ENCODE measurements around the gene TIGD3.

TIGD3 gene, protein sequence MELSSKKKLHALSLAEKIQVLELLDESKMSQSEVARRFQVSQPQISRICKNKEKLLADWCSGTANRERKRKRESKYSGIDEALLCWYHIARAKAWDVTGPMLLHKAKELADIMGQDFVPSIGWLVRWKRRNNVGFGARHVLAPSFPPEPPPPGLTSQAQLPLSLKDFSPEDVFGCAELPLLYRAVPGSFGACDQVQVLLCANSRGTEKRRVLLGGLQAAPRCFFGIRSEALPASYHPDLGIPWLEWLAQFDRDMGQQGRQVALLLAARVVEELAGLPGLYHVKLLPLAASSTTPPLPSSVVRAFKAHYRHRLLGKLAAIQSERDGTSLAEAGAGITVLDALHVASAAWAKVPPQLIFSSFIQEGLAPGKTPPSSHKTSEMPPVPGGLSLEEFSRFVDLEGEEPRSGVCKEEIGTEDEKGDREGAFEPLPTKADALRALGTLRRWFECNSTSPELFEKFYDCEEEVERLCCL

DNA sequence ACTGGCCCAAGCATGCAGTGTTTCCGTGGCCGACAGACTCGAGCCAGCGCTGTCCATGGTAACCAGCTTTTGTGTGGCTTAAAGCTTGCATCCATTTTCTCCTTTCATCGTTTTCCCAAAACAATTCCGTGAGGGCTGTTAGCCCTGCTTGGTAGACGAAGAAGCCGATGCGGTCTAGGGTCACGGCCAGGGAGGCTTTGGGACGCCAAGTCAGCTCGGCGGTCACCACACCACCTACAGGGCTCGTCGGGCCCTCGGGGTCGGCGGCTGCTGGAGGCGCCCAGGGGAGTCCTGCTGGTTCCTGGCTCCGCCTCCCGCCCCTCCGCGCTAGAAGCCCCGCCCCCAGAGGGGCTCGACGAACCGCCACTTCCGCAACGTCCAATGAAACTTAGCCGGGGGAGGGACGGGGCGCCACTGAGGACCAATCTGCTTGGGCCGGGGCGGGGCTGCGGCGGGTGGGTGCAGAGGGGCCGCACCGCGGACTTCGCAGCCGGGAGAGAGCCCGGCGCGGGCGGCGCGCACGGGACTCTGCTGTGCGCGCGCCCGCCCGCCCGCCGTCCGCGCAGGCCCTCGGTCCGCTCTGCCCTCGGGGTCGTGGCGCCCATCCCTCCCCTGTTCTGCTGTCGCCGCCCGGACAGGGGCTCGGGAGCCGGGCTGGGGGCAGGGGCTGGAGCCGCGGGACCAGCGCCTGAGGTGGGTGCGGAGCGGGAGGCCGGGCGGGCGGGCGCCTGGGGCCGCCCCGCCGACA lies at the start of gene TIGD3:
TIGD3 (plus strand) TSS at position 487 of the 748 bp plus-strand sequence. CDS start 1,058 bp downstream, outside the sequence.
- DNase-seq (ENCODE audit: low read depth in 1 of 2, low spot score in 1 of 2), result peak; percentile 91 to 96

DNA sequence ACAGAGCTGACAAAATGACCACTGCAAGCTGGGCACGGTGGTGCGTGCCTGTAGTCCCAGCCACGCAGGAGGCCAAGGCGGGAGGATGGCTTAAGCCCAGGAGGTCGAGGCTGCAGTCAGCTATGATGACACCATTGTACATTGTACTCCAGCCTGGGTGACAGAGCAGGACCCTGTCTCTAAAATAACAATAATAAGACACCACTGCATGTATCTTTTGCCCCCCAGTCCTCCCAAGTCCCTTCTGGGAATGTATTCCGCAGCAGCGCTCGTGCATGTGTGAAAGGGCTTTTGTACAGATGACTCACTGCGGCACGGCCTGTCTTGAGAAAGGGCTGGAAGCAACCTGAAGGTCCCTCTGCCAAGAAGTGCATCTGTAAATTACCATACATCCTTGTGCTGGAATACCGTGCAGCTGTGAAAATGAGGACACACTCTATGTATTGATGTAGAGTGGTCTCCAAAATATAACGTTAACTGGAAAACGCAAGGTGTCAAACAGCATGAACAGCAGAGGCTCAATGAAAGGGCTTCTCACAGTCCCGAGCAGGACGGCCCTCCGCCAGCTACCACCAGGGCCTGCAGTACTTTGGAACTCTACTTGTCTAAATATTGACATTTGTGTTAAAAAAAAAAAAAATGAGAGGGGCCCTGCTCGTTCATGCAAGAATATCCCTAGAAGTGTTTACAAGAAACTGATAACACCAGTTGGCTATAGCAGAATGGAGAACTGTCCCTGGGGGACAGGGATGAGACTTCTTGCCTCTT lies 48.9 kb upstream of the TIGD3 start:
- no peak for DNase-seq (ENCODE audit: low read depth in 1 of 2, low spot score in 1 of 2)

DNA sequence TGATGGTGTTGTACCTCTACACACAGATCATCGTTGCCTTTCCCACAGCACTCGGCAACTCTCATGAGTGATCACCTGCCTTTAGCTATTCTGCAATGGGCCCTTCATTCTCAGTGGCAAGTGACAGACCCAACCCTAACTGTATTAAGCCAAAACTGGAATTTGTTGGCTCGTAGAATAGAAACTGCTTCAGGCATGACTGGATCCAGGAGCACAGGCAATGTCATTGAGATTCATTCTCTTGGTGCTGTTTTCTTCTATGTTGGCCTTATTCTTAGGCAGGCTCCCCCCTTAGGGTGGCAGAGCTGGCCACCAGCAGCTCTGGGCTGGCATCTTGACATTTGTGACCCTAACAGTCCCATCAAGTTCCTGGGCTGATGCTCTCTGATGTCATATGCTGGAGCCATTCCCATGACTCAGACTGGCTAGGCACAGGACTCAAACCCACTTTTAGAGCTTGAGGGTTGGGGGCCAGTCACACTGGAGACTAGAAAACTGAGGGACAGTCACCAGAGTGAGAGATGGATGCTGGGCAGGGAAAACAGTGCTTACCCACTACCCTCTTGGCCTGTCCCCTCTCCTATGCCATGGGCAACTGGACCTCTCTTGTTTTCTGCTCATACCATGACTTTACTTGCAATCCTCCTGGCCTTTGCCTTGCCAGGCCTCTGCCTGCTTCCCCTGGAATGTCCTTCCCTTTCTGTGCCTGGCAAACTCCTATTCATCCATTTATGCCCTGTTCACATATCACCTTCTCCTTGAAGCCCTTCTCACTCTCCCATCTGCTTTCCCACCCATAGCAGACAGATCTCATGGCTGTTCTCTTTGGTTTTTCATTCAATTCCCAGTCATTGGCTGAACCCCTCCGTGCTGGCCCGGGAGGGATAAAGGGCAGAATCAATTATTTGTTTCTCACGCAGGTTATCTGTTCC lies 47.0 kb upstream of the TIGD3 start:
- no peak for DNase-seq (ENCODE audit: low read depth in 1 of 2, low spot score in 1 of 2)

DNA sequence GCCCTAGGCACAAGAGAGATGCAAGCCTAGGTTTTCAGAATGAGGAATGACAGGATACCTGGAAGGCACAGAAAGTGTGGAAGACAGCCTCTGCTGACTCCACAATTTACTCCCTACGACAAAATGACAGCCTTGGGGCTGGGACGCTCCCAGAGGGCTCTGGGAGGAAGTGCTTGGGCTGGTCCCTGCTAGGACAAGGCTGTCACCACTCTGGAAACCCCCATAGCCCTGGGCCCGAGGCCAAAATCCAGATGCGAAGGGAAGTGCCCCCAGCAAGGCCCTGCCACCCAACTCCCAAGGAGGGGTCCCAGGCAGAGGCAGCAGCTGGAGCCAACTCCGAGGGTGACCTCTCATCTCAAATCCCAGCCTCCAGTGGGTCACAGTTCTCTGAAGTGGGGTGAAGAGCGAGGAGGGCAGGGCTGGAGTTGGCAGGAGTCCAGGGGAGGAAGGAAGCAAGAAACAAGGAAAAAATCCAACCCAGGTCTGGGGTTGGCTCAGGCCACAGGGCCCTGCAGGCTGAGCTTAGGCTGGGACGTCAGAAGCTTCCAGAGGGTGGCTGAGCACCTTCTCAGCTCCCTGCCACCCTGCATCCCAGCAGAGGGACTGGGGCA lies 46.2 kb upstream of the TIGD3 start:
- no peak for DNase-seq (ENCODE audit: low read depth in 1 of 2, low spot score in 1 of 2)

DNA sequence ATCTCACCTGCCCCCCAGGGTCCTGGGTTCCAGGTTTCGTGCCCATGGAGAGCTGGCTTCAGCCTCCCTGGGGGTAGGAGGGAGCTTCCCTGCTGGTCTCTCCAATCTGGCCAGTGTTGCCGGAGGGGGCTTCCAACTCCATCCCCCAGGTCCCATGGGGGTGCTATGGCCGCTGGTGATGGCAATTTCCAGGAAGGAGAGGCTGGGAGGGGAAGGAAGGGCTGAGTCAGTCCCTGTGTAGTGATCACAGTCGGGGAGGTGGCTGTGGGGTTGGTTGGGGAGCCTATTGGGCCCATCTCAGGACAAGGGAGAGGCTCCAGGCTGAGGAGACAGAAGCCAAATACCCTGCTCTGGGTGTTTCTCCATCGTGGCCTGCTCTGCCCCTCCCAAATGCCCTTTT lies 45.5 kb upstream of the TIGD3 start:
- no peak for DNase-seq (ENCODE audit: low read depth in 1 of 2, low spot score in 1 of 2)

- no peak for DNase-seq (ENCODE audit: low read depth in 1 of 2, low spot score in 1 of 2)
Observed at GRCh38 chr11:65310215-65310614, 44.3 kb upstream of the TIGD3 start.

- DNase-seq (ENCODE audit: low read depth in 1 of 2, low spot score in 1 of 2), result no peak
Observed at GRCh38 chr11:65310736-65311135, 43.8 kb upstream of the TIGD3 start.

DNA sequence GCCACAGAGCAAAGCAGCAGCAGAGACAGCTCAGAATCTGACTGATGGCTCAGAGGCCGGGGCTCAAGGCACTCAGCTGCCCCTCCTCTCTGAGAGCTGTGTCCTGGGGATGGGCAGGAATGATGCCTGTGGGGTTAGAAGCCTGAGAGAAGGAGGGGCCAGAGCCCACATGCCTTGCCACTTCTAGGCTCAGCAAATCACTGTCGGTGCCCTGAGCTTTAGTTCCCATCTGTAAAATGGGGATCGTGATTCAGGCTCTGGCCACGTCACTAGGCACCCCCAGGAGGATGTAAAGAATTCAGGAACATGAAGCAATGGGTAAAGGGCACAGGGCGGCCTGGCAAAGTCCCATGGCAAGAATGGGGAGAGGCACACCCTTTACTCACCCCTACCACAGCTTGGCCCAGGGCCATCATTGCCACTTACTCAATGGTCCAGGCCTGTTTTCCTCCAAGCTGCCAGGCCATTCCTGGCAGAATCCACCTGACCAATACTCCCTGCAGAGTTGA lies 43.3 kb upstream of the TIGD3 start:
- DNase-seq (ENCODE audit: low read depth in 1 of 2, low spot score in 1 of 2), result no peak

- peak; percentile 57 to 59 for DNase-seq (ENCODE audit: low read depth in 1 of 2, low spot score in 1 of 2)
Observed at GRCh38 chr11:65314501-65315203, 39.9 kb upstream of the TIGD3 start, which contains the start of gene CDC42EP2. CDC42EP2 (plus strand) TSS chr11:65314866; CDS start chr11:65320899, 6,033 bp downstream.

- peak; percentile 67 to 70 for DNase-seq (ENCODE audit: low read depth in 1 of 2, low spot score in 1 of 2)
Observed at GRCh38 chr11:65315204-65315865, 39.2 kb upstream of the TIGD3 start.

- no peak for DNase-seq (ENCODE audit: low read depth in 1 of 2, low spot score in 1 of 2)
Observed at GRCh38 chr11:65315866-65316226, 38.7 kb upstream of the TIGD3 start.

DNA sequence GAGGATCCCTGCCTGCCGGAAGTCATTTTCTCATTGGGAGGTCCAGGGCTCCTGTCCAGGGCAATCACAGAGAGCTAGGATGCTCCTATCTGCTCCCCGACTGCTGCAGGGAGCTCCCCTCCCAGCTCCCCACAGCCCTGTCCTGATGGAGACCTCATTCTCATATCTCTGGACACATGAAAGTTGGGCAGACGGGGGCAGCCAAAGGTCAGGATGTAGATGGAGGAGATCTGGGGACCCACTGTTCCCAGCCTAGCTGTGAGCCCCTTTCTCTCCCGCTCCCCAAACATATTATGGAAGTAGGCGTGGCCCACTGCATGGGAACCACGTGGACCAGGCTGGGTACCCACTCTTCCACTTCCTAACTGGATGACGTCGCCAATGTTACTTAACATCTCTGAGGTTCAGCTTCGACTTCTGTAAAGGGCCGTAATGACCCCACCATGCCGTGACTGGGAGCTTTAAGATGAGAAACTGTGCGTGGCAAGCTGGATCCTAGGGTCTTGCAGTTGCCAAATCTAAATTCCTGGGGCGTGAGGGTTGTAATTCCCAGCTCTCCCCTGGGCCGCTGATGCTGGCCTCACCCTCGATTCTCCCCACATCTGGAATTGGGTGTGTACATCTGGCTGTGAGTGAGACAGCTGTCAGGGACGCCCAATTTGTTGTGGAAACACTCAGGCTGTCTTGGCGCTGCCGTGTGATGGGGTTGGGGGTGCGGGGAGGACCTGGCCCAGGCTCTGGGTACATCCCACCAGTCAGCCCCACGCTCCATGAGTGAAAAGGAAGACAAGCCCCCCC lies 38.1 kb upstream of the TIGD3 start:
- DNase-seq (ENCODE audit: low read depth in 1 of 2, low spot score in 1 of 2), result no peak

- DNase-seq (ENCODE audit: low read depth in 1 of 2, low spot score in 1 of 2), result no peak
Observed at GRCh38 chr11:65317025-65317786, 37.3 kb upstream of the TIGD3 start.

GRCh38 chr11:65320386-65321075 lies 34.0 kb upstream of the TIGD3 start:
- DNase-seq (ENCODE audit: low read depth in 1 of 2, low spot score in 1 of 2), result no peak

GRCh38 chr11:65321076-65321475 lies 33.5 kb upstream of the TIGD3 start:
- no peak for DNase-seq (ENCODE audit: low read depth in 1 of 2, low spot score in 1 of 2)

- no peak for DNase-seq (ENCODE audit: low read depth in 1 of 2, low spot score in 1 of 2)
Observed at GRCh38 chr11:65321828-65322485, 32.6 kb upstream of the TIGD3 start.
